Fibroblast of lung (primary cell): ENCODE results near the gene HAUS8.

Experiments used
- CTCF ChIP-seq, 2 donors: IDR thresholded peaks in 1 of 2; conservative IDR thresholded peaks in 1 of 2; 1 replicate in 1 of 2; 2 replicates in 1 of 2; pipeline ENCODE4 v1.5.1; 2011 to 2012; ENCODE audit warnings: low read length in 2 of 2, control low read depth in 1 of 2, inconsistent platforms in 1 of 2, low read depth in 1 of 2, mild to moderate bottlenecking in 1 of 2
- EZH2 ChIP-seq: IDR thresholded peaks from 2 replicates; pipeline ENCODE4 v1.5.1; 2012; ENCODE audit warnings: low read length, control low read depth, mild to moderate bottlenecking; ENCODE audit errors: missing control alignments

GRCh38 chr19:17108453-17108784 is 33.2 kb upstream of the HAUS8 start:
- no peak for TF ChIP-seq CTCF (conservative IDR thresholded peaks at IDR 0.05 in 1 of 2, IDR thresholded peaks at IDR 0.05 in 1 of 2; ENCODE audit: low read depth in 1 of 2, low read length in 2 of 2)
- TF ChIP-seq EZH2: no peak
